ENCODE results near the gene LYRM4. TPM values are rescaled to one million over a fixed set of nuclear protein-coding genes. Genes with fewer than 3 reads are reported as not detected.

LYRM4 gene
- total RNA-seq, 1 experiment from 2014 or later = 37.0 TPM

GRCh38 chr6:5139828-5140771 is 120.7 kb downstream of the LYRM4 start:
- H4K20me1 ChIP-seq (ENCODE audit: insufficient read depth) = no peaks in the 10 kb centered on the region; the same call in 1 of the 2 replicates
- H3K4me1 ChIP-seq (replicated peaks; ENCODE audit: insufficient read depth) = no peaks in the 10 kb centered on the region
- no peaks in the 10 kb centered on the region for H3K9me2 ChIP-seq (ENCODE audit: insufficient read depth)
- no peaks in the 10 kb centered on the region for H3K27me3 ChIP-seq (ENCODE audit: insufficient read depth, low read depth)
- BruUV-seq (replicated peaks) = no TSS peak
- POLR2A ChIA-PET (ENCODE audit: unreplicated experiment) = no interaction called here
- no peak overlapping the region for H3K27ac ChIP-seq
- no peak overlapping the region for H2AFZ ChIP-seq
- H3K36me3 ChIP-seq (ENCODE audit: low read depth) = no peaks in the 10 kb centered on the region
- TF ChIP-seq EZH2 (IDR thresholded peaks at IDR 0.05; ENCODE audit: low read depth) (no peak), CTCF (conservative IDR thresholded peaks at IDR 0.05) (no peak)
- no peaks in the 10 kb centered on the region for H3F3A ChIP-seq (ENCODE audit: insufficient read depth, low read depth)
- no peak overlapping the region for H3K4me3 ChIP-seq
- CTCF ChIA-PET = no interaction called here
- intact Hi-C loops (cut with micrococcal nuclease; ENCODE audit: unreplicated experiment) = loop anchor here (5.0 kb wide), 3 partner anchors 83 to 828 kb away; no protein-coding TSS in a partner anchor
- DNase-seq = no peak
- no peak overlapping the region for H3K4me2 ChIP-seq
- H3K79me2 ChIP-seq (ENCODE audit: low read depth) = no peaks in the 10 kb centered on the region
- H3K9me3 ChIP-seq (ENCODE audit: insufficient read depth, low read depth) = no peaks in the 10 kb centered on the region

GRCh38 chr6:5138995-5139827 is 121.5 kb downstream of the LYRM4 start:
- no peak overlapping the region for H3K4me3 ChIP-seq
- no peaks in the 10 kb centered on the region for H3K27me3 ChIP-seq (ENCODE audit: insufficient read depth, low read depth)
- H3K9me2 ChIP-seq (ENCODE audit: insufficient read depth) = no peaks in the 10 kb centered on the region
- no peak overlapping the region for H2AFZ ChIP-seq
- BruUV-seq (replicated peaks) = no TSS peak
- H3K79me2 ChIP-seq (ENCODE audit: low read depth) = no peaks in the 10 kb centered on the region
- ChIA-PET CTCF (interaction anchor here (0.6 kb wide), 1 partner anchor 57 kb away, joined by 10 read pairs; no protein-coding TSS in a partner anchor), POLR2A (ENCODE audit: unreplicated experiment) (no interaction called here)
- no peaks in the 10 kb centered on the region for H3K4me1 ChIP-seq (replicated peaks; ENCODE audit: insufficient read depth)
- TF ChIP-seq EZH2 (IDR thresholded peaks at IDR 0.05; ENCODE audit: low read depth) (no peak), CTCF (conservative IDR thresholded peaks at IDR 0.05) (no peak)
- no peak overlapping the region for H3K27ac ChIP-seq
- no peak overlapping the region for H3K4me2 ChIP-seq
- H3K9me3 ChIP-seq (ENCODE audit: insufficient read depth, low read depth) = no peaks in the 10 kb centered on the region
- DNase-seq = no peak
- no peaks in the 10 kb centered on the region for H3F3A ChIP-seq (ENCODE audit: insufficient read depth, low read depth)
- H4K20me1 ChIP-seq (ENCODE audit: insufficient read depth) = no peaks in the 10 kb centered on the region; the same call in 1 of the 2 replicates
- intact Hi-C loops (cut with micrococcal nuclease; ENCODE audit: unreplicated experiment) = no loop called here
- no peaks in the 10 kb centered on the region for H3K36me3 ChIP-seq (ENCODE audit: low read depth)

GRCh38 chr6:5136851-5137250 is 123.9 kb downstream of the LYRM4 start:
- H3K27ac ChIP-seq = no peak overlapping the region
- H3K4me1 ChIP-seq (replicated peaks; ENCODE audit: insufficient read depth) = no peaks in the 10 kb centered on the region
- ChIA-PET POLR2A (ENCODE audit: unreplicated experiment) (no interaction called here), CTCF (no interaction called here)
- DNase-seq = no peak
- no peaks in the 10 kb centered on the region for H3K27me3 ChIP-seq (ENCODE audit: insufficient read depth, low read depth)
- no peaks in the 10 kb centered on the region for H3K9me3 ChIP-seq (ENCODE audit: insufficient read depth, low read depth)
- no peaks in the 10 kb centered on the region for H3K36me3 ChIP-seq (ENCODE audit: low read depth)
- TF ChIP-seq EZH2 (IDR thresholded peaks at IDR 0.05; ENCODE audit: low read depth) (no peak), CTCF (conservative IDR thresholded peaks at IDR 0.05) (no peak)
- H3K4me3 ChIP-seq = no peak overlapping the region
- H2AFZ ChIP-seq = no peak overlapping the region
- H3K79me2 ChIP-seq (ENCODE audit: low read depth) = no peaks in the 10 kb centered on the region
- no TSS peak for BruUV-seq (replicated peaks)
- H4K20me1 ChIP-seq (ENCODE audit: insufficient read depth) = no peaks in the 10 kb centered on the region
- H3F3A ChIP-seq (ENCODE audit: insufficient read depth, low read depth) = no peaks in the 10 kb centered on the region
- H3K9me2 ChIP-seq (ENCODE audit: insufficient read depth) = no peaks in the 10 kb centered on the region
- intact Hi-C loops (cut with micrococcal nuclease; ENCODE audit: unreplicated experiment) = no loop called here
- H3K4me2 ChIP-seq = no peak overlapping the region
